ENCODE data around the gene CBS.
"Not testable (repeated sequence)": the region's sequence is repeated elsewhere in the genome, so short reads cannot be mapped to it uniquely, and the experiment has no call there.

The CBS gene

DNA sequence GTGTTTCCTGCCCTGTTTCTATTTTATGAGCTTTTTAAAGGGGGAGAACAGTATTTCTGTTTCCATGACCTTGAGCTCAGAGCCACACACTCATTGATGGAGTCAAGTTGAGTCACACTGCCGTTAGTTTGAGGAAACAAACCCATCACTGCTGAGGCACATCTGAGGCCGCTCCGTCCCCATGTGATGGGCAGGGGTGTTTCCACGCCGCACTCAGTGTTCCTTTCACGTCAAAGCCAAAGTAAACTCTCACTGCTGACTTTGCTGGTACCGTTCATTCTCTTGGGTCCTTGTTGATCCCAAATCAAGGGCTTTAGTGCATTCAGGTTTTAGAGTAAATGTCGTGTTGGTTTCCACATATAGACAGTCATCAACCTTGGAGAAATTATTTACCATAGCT, 52.5 kb downstream of the CBS start:
- DNase-seq, result no peak

DNA sequence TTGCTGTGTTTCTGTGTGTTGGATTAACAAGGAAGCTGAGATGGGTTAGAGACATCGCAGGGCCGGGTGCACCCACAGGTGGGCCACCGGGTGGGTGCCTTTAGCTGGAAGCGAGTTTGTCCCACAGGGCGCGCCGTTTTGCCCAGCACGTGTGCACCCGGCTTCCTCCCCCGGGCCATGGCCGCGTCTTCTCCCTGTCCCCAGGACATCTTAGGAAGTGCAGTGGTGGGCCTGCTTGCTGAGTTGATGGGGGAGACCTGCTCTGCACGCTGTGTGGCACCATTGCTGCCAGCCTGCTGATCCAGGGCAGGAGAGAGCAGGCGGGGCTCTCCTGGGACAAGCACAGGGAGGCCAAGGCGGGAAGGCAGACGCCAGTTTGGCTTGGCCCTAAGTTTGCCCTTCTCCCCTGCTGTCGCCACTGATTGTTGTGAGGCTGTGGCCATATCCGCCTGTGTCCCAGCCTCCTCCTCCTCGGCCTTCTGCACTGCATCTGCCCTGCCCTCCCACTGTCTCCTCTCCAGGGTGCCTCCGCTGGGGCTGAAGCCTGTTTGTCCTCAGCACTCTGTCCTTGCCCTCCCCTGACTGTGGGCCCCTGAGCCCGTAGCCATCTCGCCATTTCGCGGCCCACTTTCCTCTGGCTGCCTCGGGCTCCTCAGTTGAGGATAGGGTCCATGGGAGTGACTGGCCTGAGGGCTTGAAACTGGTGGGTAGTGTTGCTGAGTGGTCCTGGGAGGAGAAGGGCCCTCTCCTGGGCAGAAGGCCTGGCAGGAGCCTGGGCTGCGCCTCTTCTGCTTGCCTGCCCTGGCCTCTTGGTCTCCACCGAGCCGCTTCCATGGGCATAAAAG, 53.7 kb downstream of the CBS start:
- DNase-seq, result no peak

DNA sequence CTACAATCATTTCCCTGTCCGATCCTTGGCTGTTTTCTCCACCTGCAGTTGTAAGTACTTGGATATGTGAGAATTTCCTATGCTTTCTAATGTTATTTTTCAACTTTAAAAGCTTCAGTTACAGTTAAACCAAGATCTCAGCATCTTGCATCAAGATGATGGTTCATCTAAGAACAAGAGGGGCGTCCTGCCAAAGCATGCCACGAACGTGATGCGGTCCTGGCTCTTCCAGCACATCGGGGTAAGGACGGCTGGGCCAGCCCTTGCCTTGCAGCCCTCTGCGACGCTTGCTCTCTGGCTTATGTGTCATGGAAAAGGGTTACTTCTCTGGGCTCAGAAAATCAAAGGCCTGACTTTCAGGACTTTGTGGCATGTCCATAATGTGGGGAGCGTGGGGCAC, 54.4 kb downstream of the CBS start:
- no peak for DNase-seq

DNA sequence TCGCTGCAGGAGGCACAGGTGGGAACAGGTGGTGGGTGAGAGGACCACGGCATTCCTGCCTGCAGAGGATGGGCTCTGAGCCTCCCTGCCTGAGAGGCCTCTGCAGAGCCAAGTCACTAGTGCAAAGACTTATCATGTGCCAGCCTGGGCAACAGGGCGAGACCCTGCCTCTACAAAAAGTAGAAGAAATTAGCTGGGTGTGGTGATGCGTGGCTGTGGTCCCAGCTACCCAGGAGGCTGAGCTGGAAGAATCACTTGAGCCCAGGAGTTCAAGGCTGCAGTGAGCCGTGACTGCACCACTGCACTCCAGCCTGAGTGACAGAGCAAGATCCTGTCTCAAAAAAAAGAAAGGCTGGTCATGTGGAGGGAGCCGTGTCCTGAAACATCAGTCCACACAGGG, 54.9 kb downstream of the CBS start:
- DNase-seq, result no peak

DNA sequence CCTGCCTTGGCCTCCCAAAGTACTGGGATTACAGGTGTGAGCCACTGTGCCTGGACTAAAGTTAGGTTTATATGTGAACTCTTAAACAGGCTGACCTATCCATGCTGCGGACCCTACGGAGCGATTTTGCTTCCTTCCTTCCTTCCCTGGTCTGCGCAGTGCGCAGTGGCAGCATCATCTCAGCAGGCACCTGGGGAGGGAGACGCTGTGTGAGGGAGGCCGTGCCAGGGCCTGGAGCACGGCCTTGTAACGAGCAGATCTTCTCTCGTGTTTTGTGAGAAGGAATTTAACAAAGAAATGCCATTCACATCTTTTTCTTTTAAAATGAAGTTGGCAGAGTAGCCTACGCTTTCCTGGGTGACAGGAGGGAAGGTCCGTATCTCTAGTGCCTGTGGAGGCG, 55.5 kb downstream of the CBS start:
- no peak for DNase-seq

DNA sequence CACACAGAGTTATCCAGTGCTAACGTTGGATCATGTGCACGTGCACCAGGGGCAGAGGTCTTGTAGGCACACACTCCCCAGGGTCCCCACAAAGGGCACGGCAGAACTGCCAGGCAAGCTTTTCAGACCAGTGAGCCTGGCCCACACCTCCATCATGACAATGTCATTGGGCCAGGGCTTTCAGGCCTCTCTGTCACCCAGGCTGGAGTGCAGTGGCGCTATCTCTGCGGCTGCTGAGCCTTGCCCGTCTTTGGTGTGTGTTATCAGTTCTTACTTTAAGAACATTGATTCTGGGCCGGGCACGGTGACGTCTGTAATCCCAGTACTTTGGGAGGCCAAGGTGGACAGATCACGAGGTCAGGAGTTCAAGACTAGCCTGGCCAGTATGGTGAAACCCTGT, 57.1 kb downstream of the CBS start:
- DNase-seq, result no peak

DNA sequence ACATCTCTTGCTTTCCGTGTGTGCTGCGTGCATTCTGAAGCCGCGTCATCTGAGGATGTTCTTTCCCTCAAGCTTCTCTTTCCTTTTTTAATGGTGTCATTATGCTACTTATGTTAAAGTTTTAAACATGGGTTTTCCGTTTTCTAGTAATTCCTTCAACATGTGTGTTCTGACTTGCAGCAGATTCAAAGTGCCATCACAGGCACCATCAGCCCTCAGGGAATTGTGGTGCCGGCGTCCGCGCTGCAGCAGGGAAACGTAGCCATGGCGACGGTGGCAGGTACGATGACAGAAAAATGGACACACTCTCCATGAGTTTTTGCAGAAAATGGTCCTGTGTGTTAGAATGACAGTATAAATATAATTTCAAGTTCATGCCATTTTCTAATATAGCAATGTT, 58.9 kb downstream of the CBS start:
- no peak for DNase-seq

DNA sequence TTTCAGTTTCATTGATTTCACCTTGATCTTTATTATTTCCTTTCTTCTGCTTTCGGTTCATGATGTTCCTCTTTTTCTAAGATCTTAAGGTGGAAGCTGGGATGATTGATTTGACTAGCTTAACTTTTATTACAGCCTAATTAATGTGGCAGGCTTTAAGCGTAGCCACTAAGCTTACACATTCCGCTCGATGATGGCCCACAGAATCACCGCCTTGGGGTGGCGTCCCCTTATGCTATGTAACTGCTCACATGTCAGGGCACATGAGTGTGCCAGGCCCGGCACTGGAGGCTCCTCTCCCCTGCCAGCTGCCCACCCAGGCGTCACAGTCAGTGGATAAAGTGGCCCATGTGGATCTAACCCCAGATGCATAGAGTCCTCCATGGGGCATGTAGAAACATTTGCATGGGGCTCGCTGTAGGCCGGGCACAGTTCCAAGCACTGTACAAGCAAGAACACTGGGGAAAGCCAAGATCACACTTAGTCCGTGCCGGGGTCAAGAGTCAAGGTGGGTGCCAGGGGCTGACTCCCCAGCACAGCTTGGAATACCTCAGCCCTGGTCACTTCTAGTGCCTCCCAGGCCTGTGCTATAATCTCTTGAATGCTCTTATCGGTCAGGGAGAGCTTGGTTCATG, 59.6 kb downstream of the CBS start:
- DNase-seq, result no peak

DNA sequence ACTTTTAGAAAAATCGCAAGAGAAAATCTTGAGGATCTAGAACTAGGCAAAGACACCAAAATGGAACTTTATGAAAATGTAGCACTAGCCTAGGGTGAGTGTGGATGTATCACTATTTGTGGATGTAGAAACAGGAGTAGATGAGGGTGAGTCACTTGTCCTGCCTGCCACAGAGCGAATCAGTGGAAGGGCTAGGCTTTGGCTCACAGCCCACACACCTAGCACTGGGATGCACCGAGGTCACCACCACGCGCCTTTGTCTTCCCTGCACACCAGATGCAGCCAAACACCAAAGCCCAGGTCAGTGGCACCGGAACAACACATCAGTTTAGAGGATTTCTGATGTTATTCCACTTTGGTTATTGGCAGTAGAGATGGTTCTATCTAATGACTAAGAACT, 63.0 kb downstream of the CBS start:
- DNase-seq, result no peak

DNA sequence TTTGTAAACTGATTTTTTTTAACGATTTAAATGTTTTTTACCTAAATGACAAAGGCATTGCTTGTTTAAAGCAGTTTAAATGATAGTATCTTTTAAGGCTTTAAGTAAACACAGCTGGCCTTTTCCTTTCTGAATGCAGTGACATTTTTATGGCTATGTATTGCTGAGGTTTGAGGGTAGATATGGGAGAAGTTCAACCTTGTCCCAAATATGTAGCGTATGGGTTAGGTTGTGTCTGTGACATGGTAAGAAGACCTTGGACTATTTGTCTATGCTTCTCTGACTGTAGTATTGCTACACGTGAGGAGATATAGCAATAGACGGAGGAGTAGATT, 68.8 kb downstream of the CBS start:
- no peak for DNase-seq

DNA sequence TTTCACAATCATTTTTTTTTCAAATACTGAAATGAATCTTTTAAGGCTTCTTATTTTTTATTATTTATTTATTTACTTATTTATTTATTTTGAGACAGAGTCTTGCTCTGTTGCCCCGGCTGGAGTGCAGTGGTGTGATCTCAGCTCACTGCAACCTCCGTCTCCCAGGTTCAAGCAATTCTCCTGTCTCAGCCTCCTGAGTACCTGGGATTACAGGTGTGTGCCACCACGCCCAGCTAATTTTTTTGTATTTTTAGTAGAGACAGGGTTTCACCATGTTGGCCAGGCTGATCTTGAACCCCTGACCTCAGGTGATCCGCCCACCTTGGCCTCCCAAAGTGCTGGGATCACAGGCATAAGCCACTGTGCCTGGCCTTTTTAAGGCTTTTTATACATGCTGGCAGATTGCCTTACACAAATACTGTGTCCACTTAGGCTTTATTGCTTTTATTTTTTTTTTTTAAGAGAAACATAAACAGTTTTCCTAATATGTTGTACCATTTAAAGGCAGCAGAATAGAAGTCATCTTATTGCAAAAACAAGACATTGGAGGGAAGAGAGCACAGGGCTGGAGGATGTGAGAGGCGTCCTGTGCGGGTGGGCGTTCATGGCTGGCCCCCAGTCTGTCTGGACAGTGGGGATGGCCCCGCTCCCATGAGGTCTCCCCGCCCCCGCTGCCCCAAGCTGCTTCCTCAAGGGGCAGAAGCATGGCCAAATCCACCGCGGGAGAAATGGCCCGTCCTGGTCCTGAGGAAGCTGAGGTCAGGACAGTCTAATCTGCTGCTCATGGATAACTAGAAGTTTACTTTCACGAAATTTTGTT, 69.4 kb downstream of the CBS start:
- DNase-seq, result not testable (repeated sequence)

DNA sequence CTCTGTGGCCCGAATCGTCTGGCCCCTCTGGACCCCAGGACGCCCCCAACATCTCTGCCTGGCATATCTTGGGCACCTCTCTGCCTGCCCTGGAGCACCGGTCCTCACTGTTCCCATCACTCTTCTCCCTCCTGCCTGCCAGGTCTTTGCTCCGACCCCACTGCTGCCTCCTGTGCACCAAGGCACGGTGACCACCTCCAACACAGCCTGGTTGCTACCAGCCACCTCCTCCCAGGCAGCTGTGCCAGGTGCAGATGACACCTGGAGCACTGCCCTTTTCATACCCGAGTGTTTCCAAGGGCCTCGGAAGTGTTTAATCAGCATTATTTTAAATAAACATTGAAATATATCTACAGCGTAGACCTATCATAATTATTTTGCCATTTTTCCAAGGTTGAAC, 70.0 kb downstream of the CBS start:
- no peak for DNase-seq

DNA sequence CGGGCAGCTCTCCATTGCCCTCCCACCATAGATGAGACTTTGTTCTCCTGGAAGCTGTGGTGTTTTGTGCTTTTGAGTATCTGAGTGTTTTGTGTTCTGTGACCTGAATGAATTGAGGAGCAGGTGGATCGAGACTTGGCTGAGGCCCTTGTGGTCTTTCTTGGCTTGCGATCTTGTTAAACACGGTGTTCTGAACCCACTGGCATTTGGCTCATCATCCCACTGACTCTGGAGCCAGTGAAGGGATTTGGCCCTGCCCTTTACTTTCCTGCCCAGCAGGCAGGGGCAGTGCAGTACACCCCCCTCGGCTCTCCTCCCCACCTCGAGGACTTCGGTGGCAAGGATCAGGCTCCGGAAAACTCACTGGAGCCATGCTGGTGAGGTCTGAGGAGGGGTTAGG, 70.7 kb downstream of the CBS start:
- no peak for DNase-seq
